Stimulated activated CD8-positive, alpha-beta memory T cell treated with anti-CD3 and anti-CD28 coated beads, Interleukin-2, amount 100 ng/mL, for 1 hour (primary cell): ENCODE measurements around the gene AXDND1.

ENCODE experiments used
- DNase-seq, 2 donors: peaks; one replicate each; pipeline ENCODE4 v3.0.0-alpha.2; 2020; ENCODE audit warnings: low read depth in 2 of 2

The AXDND1 gene

DNA sequence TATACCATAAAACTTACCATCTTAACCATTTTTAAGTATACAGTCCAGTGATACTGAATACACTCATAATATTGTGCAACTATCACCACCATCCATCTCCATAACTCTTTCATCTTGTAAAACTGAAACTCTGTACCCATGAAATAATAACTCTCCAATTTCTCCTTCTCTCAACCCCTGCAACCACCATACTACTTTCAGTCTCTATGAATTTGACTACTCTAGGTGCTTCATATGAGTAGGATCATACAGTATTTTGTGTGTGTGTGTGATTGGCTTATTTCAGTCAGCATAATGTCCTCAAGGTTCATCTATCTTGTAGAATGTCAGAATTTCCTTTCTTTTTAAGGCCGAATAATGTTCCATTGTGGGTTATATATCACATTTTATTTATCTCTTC, 192.3 kb downstream of the AXDND1 start:
- no peak for DNase-seq

- no peak for DNase-seq
Measured at GRCh38 chr1:179575497-179576314, 209.9 kb downstream of the AXDND1 start, which contains the start of gene NPHS2. NPHS2 (minus strand) TSS chr1:179575948; CDS start chr1:179575864, 84 bp downstream.

DNA sequence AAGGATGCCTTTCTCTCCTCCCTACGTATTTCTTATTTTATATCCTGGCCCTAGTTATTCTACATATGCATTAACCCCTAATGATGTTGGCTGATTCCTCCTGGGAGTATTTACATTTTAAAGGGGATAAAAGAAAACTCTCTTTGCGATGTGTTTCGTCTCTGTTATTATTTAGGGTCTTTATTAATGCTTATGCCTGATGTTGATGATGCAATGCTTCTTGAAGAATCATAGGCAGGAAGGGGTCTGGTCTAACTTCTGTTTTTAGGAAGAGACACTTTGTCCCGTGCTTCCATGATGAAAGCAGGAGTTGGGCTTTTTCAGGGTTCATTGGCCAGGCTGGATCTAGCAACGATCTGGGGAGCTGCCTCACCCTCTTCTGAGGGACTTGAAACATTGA, 210.7 kb downstream of the AXDND1 start:
- DNase-seq = no peak

DNA sequence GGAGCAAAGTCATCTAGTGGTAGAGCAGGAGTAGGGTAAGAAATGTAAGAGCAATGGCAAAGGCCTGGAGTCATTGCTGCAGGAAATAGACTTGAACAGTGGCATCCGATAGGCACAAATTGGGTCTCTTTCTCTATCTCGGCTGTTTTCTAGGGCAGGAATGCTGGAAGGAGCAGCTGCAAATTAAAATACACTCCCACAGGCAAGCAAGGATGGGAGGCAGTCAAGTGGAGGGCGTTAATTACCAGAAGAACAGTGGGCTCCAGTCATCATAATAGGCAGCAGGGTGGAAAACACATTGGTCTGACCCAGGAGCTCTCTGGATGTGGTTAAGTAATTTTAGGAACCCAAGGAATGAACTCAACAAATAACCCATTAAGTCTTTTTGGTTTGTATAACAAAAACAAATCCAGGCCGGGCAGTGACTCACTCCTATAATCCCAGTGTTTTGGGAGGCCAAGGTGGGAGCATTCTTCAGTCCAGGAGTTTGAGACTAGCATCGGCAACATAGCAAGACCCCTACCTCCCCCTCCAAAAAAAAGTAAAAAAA, 218.1 kb downstream of the AXDND1 start:
- DNase-seq = no peak

- no peak for DNase-seq
Measured at GRCh38 chr1:179586107-179586823, 220.5 kb downstream of the AXDND1 start.

DNA sequence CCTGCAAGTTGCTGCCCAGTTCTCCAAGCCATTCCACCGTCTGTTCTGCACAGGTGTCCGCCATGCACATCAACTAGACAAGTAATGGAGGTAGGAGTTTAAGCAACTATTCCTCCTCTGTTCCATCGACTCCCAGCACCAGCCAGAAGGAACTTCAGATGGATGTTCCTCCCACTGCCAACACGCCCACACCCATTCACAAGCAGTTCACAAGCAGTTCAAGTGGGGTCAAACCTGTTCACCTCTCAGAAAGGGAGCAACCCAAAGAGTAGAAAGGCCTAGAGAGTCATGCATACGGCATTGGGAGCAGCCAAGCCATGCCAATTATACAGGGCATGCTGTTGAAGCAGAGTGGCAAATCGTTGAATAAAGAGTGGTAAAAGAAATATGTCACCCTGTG, 221.6 kb downstream of the AXDND1 start:
- no peak for DNase-seq

DNA sequence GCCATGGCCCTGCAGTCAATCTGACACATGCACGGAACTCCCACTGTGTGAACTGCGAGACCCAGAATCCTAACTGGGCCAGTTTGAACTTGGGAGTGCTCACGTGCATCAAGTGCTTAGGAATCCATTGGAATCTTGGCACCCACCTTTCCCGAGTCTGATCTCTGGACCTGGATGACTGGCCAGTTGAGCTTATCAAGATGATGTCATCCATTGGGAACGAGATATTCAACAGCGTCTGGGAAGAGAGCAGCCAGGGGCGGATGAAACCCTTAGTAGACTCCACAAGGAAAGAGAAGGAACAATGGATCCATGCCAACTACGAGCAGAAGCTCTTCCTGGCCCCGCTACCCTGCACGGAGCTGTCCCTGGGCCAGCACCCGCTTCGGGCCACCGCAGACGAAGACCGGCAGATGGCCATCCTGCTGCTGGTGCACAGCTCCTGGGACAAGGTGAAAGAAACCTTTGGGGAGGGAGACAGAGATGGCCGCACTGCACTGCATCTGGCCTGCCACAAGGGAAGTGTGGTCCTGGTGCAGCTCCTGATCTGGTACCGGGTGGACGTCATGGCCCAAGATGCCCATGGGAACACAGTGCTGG, 222.8 kb downstream of the AXDND1 start:
- DNase-seq = no peak

- no peak for DNase-seq
Measured at GRCh38 chr1:179589509-179589908, 223.7 kb downstream of the AXDND1 start.

DNA sequence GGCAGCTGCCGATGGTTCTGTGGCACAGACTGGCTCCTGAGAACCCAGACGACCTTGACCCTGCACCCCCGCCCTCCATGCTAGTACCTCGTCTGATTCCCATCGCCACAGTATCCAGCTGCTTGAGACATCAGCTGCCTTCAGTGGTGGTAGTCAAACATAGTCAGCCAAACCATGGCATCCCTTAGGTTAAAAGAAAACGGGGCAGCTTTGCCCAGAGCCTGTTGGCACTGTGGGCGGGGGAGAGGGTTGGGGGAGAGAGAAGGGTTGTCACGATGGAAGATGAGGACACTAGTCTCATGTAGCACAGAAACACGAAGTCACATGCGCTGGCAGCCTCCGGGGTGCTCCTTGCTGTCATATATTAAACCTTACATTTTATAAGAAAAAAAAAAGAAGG, 224.9 kb downstream of the AXDND1 start:
- no peak for DNase-seq

- no peak for DNase-seq
Measured at GRCh38 chr1:179591253-179591591, 225.5 kb downstream of the AXDND1 start.

DNA sequence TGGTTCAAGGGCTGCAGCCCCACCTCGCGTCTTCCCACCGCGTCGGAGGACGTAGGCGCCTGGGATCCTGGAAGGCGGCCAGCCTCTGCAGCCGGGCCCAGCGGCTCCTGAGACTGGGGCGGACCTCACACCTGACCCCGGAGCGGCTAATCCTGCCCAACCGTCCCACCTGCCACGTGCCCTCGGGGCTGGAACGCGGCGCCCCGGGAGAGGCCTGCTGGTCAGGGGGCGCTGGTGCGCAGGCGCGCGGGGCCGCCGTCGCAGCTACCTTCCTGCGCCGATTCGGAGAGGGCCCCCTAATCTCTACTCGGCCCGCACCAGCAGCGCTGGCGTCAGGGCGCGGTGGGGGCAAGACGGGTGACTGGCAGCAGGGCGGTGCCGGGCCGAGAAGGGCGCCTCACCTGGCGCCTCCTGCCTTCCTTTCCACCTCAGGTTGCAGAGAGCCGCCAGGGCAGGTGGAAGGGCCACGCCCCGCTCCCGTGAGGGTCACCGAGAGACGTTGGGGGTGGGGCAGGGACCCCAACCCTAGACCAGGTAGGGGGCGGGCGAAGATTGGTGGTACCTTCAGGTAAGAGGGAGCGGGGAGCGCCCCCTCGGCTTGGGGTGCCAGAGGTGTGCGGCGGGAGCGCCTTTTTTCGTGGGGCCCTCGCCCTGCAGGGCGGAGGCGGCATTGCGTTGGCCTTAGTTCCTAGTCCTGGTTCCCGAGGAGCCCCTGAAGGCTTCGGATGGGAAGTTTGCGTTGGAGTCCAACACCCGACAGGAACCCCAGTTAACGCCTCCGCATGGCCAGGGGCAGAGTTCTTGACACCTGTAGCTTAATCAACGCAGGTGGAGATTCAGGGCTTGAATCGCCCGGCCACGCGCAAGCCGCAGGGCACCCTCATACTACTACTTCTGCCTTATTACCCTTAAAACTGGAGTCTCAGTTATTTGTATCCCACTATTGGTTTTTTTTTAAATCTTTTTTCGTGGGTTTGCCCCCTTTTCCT, 226.1 kb downstream of the AXDND1 start, which contains the start of gene TDRD5:
Gene TDRD5, plus strand, starts transcription at position 241 of the 989 bp plus-strand sequence. CDS start 784 bp downstream, outside the sequence.
- DNase-seq = no peak

DNA sequence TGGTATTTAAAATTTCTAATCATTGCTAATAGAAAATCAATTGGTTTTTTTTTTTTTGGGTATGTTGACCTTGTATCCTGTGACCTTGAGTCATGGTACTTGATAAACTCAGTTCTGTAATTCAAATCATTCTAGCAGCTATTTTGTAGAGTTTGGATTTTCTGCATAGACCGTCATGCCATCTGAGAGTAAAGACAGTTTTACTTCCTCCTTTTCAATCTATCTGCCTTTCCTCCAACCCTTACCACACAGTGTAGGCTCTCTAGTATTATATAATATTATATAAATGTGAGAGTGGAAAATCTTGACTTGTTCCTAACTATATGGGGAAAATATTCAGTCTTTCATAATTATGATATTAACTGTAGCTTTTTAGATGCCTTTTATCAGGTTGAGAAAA, 232.9 kb downstream of the AXDND1 start:
- no peak for DNase-seq

GRCh38 chr1:179599623-179600249, 234.0 kb downstream of the AXDND1 start:
- DNase-seq = no peak

DNA sequence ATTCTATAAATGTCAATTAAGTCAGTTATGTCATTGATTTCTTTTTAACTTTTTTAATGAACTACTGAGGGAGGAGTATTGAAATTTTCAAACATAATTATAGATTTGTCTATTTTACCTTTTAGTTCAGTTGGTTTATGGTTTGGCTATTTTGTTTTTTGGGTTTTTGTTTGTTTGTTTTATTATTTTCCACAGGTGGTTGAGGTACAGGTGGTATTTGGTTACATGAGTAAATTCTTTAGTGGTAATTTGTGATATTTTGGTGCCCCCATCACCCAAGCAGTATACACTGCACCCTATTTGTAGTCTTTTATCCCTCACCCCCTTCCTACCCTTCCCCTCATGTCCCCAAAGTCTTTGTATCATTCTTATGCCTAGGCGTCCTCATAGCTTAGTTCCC, 235.3 kb downstream of the AXDND1 start:
- DNase-seq = no peak
